NCI-H1048 (cell line): ENCODE results near the gene FNIP1.
"Not testable (repeated sequence)": the region's sequence is repeated elsewhere in the genome, so short reads cannot be mapped to it uniquely, and the experiment has no call there.

ENCODE experiments used
- DNase-seq: peaks from one replicate; lab custom pipeline; 2025; lab: John Stamatoyannopoulos, UW

FNIP1 gene

DNA sequence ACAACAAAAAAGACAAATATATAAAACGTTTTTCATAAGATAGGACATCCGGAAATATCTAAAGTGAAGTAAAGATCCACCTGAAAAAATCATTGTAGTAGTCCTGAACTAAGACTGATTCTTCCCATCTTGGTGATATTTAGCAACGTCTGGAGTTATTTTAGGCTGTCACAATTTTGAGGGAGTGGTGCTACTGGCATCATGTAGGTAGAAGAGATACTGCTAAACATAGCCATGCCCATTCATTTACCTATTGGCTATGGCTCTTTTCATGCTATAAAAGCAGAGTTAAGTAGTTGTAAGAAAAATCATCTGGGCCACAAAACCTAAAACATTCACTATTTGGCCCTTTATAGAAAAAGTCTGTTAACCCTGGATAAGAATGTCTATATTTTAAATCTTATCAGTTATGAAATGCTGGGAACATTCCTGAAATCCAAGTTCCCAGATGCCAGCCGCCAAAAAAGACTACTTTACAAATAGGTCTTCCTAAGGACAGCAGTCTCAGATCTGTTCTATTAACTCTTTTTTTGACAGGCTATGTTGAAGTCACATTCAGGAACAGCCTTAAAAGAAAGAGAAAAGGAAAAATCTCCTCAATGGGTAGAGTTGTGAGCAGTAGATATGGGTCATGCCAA is 188.8 kb downstream of the FNIP1 start:
- no peak for DNase-seq

DNA sequence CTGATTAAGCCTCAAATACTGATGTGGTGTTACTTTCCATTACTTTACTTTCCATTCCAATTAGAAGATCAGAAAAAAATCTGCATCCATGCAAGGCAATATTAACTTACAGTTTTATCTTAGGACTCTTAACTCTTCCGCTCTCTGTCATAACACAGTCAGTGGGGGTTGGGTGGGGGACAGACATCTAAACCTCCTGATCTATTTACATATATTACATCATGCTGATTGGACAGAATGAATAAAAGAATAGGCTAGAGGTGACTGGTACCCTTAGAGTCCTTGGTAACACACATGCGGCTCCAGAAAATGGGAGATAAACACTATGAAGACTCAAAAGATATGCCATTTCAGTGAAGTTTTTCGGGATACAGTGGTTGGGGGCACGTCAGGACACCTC is 189.4 kb downstream of the FNIP1 start:
- DNase-seq: no peak

DNA sequence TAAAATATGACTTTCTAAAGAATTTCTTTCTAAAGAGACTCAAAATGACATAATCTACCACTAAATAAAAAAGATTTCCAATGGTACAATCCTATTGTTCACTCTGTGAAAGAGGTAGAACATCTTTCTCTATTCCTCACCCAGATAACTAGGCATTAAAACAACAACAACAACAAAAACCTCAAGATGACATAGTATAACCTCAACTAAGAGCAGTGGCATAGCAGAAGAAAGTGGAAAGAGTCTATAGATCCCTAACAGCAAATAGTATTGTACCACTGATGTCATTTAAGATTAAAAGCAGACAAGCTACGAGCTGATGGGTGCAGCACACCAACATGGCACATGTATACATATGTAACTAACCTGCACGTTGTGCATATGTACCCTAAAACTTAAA is 191.7 kb downstream of the FNIP1 start:
- no peak for DNase-seq

DNA sequence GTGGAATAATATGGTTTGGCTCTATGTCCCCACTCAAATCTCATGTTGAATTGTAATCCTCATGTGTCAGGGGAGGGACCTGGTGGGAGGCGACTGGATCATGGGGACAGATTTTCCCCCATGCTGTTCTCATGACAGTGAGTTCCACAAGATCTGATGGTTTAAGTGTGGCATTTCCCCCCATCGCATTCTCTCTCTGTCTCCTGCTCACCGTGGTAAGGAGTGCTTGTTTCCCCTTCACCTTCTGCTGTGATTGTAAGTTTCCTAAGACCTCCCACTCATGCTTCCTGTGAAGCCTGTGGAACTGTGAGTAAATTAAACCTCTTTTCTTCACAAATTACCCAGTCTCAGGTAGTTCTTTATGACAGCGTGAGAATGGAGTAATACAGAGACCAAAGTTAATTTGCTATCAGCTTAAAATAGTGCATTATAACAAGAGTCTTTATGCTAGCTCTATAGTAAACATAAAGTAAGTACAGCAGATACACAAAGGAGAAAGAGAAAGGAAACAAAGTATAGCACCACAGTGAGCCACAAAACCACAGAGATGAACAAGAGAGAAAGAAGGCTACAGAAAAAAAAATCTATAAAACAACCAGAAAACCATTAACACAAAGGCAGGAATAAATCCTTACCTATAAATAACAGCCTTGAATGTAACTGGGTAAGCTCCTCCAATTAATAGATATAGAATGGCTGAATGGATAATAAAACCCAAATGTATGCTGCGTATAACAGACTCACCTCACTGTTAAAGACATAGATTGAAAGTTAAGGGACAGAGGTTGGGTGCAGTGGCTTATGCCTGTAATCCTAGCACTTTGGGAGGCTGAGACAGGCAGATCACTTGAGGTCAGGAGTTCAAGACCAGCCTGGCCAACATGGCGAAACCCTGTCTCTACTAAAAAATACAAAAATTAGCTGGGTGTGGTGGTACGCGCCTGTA is 201.5 kb downstream of the FNIP1 start:
- no peak for DNase-seq

DNA sequence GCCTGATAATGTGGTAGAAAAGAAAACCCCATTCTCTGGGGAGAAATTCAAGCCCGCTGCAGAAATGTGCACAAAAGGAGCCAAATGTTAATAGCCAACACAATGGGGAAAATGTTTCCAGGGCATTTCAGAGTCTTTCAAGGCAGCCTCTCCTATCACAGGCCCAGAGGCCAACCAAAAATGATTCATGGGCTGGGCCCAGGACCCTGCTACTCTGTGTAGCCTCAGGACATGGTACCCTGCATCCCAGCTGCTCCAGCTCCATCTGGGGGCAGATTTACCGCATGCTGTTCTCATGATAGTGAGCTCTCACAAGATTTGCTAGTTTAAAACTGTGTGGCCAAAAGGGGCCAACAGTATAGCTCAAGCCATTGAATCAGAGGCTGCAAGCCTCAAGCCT is 202.9 kb downstream of the FNIP1 start:
- DNase-seq: no peak

DNA sequence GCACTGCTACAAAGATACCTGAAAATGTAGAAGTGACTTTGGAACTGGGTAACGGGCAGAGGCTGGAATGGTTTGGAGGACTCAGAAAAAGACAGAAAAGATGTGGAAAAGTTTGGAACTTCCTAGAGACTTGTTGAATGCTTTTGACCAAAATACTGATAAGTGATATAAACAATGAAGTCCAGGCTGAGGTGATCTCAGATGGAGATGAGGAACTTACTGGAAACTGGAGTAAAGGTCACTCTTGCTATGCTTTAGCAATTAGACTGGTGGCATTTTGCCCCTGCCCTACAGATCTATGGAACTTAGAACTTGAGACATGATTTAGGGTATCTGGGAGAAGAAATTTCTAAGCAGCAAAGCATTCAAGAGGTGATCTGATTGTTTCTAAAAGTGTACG is 203.4 kb downstream of the FNIP1 start:
- not testable (repeated sequence) for DNase-seq
